Body of pancreas (tissue), 4 donors: ENCODE results near the gene EYA3. TPM values are rescaled to one million over a fixed set of nuclear protein-coding genes. Genes with fewer than 3 reads are reported as not detected.
A peak's percentile ranks its signal among the peaks of the same experiment; 100 is the strongest.

ENCODE experiments used
- ATAC-seq: fragments of 150-250 bp; one replicate; pipeline ENCODE4 v1.9.1; 2016
- DNase-seq, 4 donors: peaks; one replicate each; pipeline ENCODE4 v3.0.0-alpha.2; 2019
- H3K27ac ChIP-seq, 4 donors: fragments of 200-600 bp; sonication (generic); 1 replicate in 3 of 4; 2 replicates in 1 of 4; pipeline versions ENCODE4 v1.5.1 to v1.6.1; 2016 to 2019; ENCODE audit warnings: mild to moderate bottlenecking in 1 of 4, mixed read lengths in 1 of 4, moderate library complexity in 1 of 4
- H3K27me3 ChIP-seq, 2 donors: fragments of 200-600 bp; sonication (generic); one replicate each; pipeline ENCODE4 v1.6.0; 2016; ENCODE audit warnings: mild to moderate bottlenecking in 1 of 2
- H3K36me3 ChIP-seq, 2 donors: fragments of 200-600 bp; sonication (generic); replicated peaks in 1 of 2; 2 replicates each; pipeline ENCODE4 v1.5.1; 2016; ENCODE audit warnings: low read depth in 2 of 2; ENCODE audit not compliant: insufficient read depth in 1 of 2
- H3K4me1 ChIP-seq: fragments of 200-600 bp; sonication (generic); one replicate; pipeline ENCODE4 v1.6.0; 2016
- H3K4me3 ChIP-seq, 2 donors: fragments of 200-600 bp; sonication (generic); 1 replicate in 1 of 2; 2 replicates in 1 of 2; pipeline ENCODE4 v1.5.1; 2016 to 2019
- H3K9me3 ChIP-seq, 3 donors: fragments of 200-600 bp; sonication (generic); 1 replicate in 2 of 3; 2 replicates in 1 of 3; pipeline ENCODE4 v1.5.1; 2016
- CTCF ChIP-seq, 7 experiments: fragments of 450-650 bp in 4 of 7; fragments of 200-600 bp in 3 of 7; sonication (generic) in 3 of 7; IDR thresholded peaks; one replicate each; pipeline ENCODE4 v1.5.1; 2016 to 2019; ENCODE audit warnings: antibody characterized with exemption in 7 of 7
- POLR2A ChIP-seq, 3 donors: fragments of 450-650 bp; IDR thresholded peaks; one replicate each; pipeline ENCODE4 v1.6.1; 2016; ENCODE audit warnings: antibody characterized with exemption in 3 of 3, mild to moderate bottlenecking in 2 of 3
- WGBS, 2 donors: methylation state at CpG; one replicate each; pipeline ENCODE4 v1.1.5; 2017; 5-methylcytosine and 5-hydroxymethylcytosine counted together
- intact Hi-C: fragments of 100-400 bp; cut with DNase I; formaldehyde crosslinking; loops from one replicate; pipeline ENCODE4 v1.15.1; 2023
- total RNA-seq, 2 donors: library from RNA; depleted of rRNA; stranded (reverse); fragments of >200 nt; gene quantifications; one replicate each; pipeline ENCODE4 v1.1.0, GENCODE V29; 2016

EYA3 gene
- total RNA-seq, 2 donors from 2014 or later, result 7.8 to 15.5 TPM

- H3K4me1 ChIP-seq, result peaks cover 1% of the 10 kb centered on the region
- DNase-seq (no peak), ATAC-seq (no peak)
- no peaks in the 10 kb centered on the region for H3K36me3 ChIP-seq
- no peaks in the 10 kb centered on the region for H3K9me3 ChIP-seq
- TF ChIP-seq CTCF (IDR thresholded peaks at IDR 0.05), result no peak
- no peak for TF ChIP-seq POLR2A (IDR thresholded peaks at IDR 0.05)
- no peak overlapping the region for H3K4me3 ChIP-seq
- intact Hi-C loops, result no loop called here
- no peaks in the 10 kb centered on the region for H3K27me3 ChIP-seq
- WGBS, 2 donors, result 75 to 81% methylated on average over 5 of the region's 5 CpGs
- no peak overlapping the region for H3K27ac ChIP-seq
Measured at GRCh38 chr1:28099050-28099769, 10.8 kb upstream of the EYA3 start.

DNA sequence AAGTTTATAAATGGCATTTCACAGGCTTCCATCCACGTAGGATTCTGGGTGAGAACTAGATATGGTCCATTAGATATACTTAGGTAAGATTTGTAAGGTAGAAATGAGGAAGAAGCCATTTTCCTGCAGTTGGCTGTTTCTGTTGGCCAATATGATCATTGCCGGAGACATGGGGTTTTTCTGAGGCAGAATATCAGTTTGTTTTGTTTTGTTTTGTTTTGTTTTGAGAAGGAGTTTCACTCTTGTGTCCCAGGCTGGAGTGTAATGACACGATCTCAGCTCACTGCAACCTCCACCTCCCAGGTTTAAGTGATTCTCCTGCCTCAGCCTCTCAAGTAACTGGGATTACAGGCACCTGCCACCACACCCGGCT, 8.7 kb upstream of the EYA3 start:
- TF ChIP-seq POLR2A (IDR thresholded peaks at IDR 0.05), result no peak
- no peak for TF ChIP-seq CTCF (IDR thresholded peaks at IDR 0.05)
- 62 to 64% methylated on average over 4 of the region's 4 CpGs for WGBS, 2 donors
- no peak for DNase-seq
- ATAC-seq, result no peak
- H3K4me1 ChIP-seq, result no peaks in the 10 kb centered on the region
- no peaks in the 10 kb centered on the region for H3K36me3 ChIP-seq
- H3K27me3 ChIP-seq, result no peaks in the 10 kb centered on the region
- intact Hi-C loops, result no loop called here
- no peak overlapping the region for H3K4me3 ChIP-seq
- H3K9me3 ChIP-seq, result no peaks in the 10 kb centered on the region
- no peak overlapping the region for H3K27ac ChIP-seq

- intact Hi-C loops, result no loop called here
- no peaks in the 10 kb centered on the region for H3K4me1 ChIP-seq
- no peak for TF ChIP-seq POLR2A (IDR thresholded peaks at IDR 0.05)
- TF ChIP-seq CTCF (IDR thresholded peaks at IDR 0.05), result no peak
- H3K27ac ChIP-seq, result no peak overlapping the region
- ATAC-seq, result no peak
- no peaks in the 10 kb centered on the region for H3K9me3 ChIP-seq
- H3K27me3 ChIP-seq, result no peaks in the 10 kb centered on the region
- 70 to 75% methylated on average over 17 of the region's 17 CpGs for WGBS, 2 donors
- no peak for DNase-seq
- no peaks in the 10 kb centered on the region for H3K36me3 ChIP-seq
- no peak overlapping the region for H3K4me3 ChIP-seq
Measured at GRCh38 chr1:28096210-28097099, 8.0 kb upstream of the EYA3 start.

GRCh38 chr1:28091043-28091781, 2.8 kb upstream of the EYA3 start:
- H3K4me3 ChIP-seq, result no peak overlapping the region
- no peaks in the 10 kb centered on the region for H3K9me3 ChIP-seq
- ATAC-seq (no peak), DNase-seq (peak; percentile 73 to 86 (median 80))
- intact Hi-C loops, result no loop called here
- 23 to 24% methylated on average over 6 of the region's 6 CpGs for WGBS, 2 donors
- no peak overlapping the region for H3K27ac ChIP-seq
- no peak for TF ChIP-seq POLR2A (IDR thresholded peaks at IDR 0.05)
- TF ChIP-seq CTCF (IDR thresholded peaks at IDR 0.05), result peak; percentile 50 to 78 (median 72)
- peaks cover 17% of the 10 kb centered on the region for H3K4me1 ChIP-seq
- no peaks in the 10 kb centered on the region for H3K36me3 ChIP-seq
- H3K27me3 ChIP-seq, result no peaks in the 10 kb centered on the region
